GM21529 (cell line): ENCODE measurements around the gene CXCL1.

Source experiments
- ATAC-seq: cut with Tn5 transposase; IDR thresholded peaks from one replicate; pipeline ENCODE4 v1.9.1; 2021; ENCODE audit not compliant: unreplicated experiment

The CXCL1 gene

GRCh38 chr4:73869130-73870055 is at the start of gene CXCL1:
CXCL1 (plus strand) TSS chr4:73869393; CDS start chr4:73869471, 78 bp downstream.
- no peak for ATAC-seq

GRCh38 chr4:73821325-73821724 is 47.9 kb upstream of the CXCL1 start:
- ATAC-seq: no peak

DNA sequence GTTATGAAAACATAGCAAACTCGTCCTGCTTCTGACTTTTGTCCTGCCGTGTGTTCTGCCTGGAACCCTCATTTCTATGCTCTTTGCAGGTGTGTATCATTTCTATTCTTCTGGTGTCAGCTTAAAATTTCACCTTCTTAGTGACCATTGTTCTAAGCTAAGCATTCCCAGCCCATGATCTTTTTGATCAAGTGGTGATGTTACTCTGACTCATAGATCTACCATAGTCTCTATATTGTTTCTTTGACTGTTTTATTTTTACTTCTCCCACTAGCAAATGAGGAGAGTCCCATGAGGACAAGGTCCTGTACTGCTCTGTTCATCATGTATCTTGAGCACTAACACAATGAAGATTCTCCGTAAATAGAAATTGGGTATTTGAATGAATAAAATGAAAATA is 46.8 kb upstream of the CXCL1 start:
- no peak for ATAC-seq

GRCh38 chr4:73822812-73823504 is 46.2 kb upstream of the CXCL1 start:
- no peak for ATAC-seq

- ATAC-seq: no peak
These were observed 45.4 kb upstream of the CXCL1 start for GRCh38 chr4:73823760-73824159.

DNA sequence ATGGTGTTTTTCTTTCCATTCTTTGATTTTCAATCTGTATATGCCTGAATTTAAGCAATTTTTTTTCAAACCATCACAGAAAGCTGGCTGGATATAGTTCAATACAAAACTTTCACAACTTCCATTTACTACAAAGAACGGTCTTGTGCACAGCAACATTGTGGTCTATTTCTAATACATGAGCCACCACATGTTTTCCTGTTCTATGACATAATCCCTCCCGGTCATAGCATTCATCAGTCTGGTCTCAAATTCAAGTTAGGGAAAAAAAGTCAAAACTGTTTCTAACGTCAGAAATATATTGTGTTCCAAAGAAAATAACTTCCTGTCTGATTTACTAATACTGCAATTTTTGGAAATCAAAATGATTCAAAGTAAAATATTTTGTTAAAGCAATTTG is 40.2 kb upstream of the CXCL1 start:
- ATAC-seq: no peak

- no peak for ATAC-seq
These were observed 37.6 kb upstream of the CXCL1 start for GRCh38 chr4:73831569-73831968.

DNA sequence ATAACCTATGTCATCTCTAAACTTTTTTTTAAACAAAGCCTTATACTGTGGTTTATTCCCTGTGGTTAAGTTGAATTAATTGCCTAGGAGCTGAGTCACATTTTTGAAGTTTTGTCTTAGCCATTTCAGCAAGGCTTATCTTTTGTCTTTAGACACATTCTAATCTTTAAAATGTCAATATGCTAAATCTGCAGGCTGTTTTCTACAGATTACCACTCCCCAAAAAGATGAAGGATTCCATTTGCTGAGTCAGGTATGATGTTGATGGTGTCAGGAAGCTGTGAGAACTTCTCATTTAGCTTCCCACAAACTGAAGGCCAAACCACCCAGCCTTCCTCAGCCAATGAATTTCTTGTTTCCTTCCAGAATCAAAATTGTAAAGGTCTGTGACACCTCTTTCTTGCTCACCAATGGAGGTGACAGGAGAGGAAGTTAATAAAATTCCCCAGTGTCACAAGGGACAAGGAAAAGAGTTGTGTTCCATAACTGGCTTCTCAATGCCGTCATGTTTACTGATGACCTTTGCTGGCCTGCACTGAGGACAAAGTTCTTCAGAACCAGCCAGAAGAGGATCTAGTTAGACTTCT is 36.4 kb upstream of the CXCL1 start:
- no peak for ATAC-seq

GRCh38 chr4:73836373-73837279 is 32.6 kb upstream of the CXCL1 start, which contains the start of gene CXCL6:
CXCL6 (plus strand) TSS chr4:73836678; CDS start chr4:73836751, 73 bp downstream.
- ATAC-seq: no peak

DNA sequence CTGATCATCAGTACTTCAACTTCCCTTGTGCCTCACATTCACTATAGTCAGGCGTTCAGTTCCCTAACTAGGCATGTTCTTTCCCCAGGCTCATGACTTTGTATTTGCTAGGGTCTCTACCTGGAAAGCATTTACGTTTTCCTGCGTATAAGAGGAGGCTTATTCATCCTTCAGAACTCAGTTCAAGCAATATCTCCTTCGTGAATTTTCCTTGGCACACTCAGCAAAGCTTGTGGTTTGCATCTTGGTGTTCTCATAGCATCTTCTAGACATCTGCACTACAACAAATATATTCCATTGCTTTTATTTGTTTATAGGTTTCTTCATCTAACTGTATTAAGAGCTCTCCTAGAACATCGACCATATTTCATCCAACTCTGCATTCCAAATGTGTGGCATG is 30.1 kb upstream of the CXCL1 start:
- ATAC-seq: no peak

- no peak for ATAC-seq
These were observed 29.5 kb upstream of the CXCL1 start for GRCh38 chr4:73839715-73840114.

- no peak for ATAC-seq
These were observed 27.8 kb upstream of the CXCL1 start for GRCh38 chr4:73841243-73841925.

DNA sequence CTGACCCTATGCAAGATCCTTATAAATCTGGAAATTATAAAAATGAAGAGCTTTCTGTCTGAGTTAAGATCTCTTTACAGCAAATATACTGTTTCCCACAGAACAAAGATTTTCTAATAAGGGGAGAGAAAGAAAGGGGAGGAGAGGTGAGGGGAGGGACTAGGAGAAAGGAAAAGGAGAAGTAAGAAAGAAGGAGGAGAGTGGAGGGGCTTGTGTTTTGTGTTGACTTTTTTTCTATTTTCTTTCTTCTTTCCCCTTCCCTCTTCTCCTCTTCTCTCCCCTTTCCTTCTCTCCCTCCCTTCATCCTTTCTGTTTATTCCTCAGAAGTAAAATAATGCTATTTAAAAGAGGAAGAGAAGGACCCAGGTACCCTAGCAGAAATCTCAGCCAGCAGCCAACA is 26.5 kb upstream of the CXCL1 start:
- ATAC-seq: no peak

DNA sequence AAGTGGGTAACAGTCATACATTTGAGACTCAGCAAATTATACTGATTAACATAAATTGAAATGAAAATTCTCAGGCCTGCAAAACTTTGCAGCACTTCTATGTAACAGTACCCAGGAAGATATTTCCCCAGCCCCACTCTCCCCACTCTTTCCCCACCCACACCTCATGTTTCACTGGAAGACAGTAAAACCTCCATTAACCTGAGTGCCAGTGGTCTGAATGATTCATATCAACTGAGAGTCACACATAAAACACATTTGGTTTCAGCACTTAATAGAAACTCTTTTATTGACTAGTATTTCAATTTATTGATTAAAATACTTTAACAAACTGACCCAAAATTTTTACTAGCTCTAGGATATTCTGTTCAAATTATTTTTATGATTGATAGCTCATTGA is 25.8 kb upstream of the CXCL1 start:
- ATAC-seq: no peak

GRCh38 chr4:73844345-73844744 is 24.8 kb upstream of the CXCL1 start:
- no peak for ATAC-seq

DNA sequence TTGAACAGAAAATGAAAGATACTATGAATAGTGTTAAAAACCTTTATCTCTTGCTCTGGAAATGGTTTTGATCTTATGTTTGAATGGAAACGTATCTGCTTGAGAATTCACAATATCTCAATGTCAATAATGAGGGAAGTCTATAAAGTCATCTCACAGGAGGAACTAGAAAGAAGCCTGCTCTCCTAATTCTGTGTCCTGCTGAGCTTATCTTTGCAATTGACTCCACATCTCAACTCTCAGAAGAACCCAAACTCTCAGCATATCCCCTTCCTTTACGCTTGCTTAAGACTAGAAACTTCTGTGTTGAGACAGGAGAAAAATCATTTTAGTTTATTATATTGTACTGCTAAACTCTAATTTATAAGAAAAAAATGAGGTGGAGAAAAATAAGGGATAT is 24.4 kb upstream of the CXCL1 start:
- no peak for ATAC-seq

GRCh38 chr4:73847526-73848182 is 21.5 kb upstream of the CXCL1 start:
- ATAC-seq: no peak

DNA sequence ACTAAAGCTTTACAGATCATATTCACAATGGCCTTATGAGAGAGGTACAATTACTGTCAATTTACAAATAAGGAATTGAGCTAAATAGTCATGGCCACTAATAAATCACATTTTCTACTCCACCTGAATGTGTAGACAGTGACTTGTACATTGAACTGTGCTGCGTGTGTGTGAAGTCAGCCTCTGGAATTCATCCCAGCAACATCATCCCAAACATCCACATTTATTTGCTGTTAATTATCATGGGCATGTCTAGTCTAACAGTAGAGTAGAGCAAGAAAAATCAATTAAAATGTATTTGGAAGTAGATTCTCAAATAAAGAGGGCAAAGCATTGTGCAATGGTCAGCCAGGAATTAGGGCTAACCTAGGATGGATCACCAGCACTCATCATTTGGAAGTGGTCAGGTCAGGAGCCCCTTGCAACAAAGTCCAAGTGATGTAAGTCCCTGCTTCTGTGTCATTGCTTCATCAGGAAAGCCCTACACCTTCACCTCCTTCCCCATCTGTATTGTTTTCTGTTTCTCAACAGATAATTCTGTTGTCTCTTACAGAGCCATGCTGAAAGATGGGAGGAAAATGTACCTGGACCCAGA is 20.9 kb upstream of the CXCL1 start:
- no peak for ATAC-seq

DNA sequence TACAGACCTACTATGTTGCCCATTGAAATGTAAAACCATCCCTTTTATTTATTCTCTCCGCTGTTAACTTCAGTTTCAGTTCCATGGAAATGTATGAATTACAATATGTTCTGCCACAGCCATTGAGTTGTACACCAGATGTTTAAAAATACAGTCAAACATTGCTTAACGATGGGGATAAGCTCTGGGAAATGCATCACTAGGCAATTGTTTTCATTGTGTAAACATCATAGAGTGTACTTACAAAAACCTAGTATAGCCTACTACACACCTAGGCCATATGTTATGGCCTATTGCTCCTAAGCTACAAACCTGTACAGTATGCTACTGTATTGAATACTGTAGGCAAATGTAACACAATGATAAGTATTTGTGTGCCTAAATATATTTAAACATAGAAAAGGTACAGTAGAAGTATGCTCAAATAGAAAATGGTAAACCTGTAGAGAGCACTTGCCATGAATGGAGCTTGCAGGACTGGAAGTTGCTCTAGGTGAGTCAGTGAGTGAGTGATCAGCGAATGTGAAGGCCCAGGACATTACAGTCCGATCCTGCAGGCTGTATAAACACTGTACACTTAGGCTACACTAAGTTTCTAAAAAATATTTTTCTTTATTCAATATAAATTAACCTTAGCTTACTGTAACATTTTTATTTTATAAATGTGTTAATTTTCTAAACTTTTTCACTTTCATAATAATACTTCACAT is 18.8 kb upstream of the CXCL1 start:
- ATAC-seq: no peak
